CD14-positive monocyte (primary cell): Measurements from ENCODE around the gene FGF6. TPM values are rescaled to one million over a fixed set of nuclear protein-coding genes. Genes with fewer than 3 reads are reported as not detected.

Experiments
- DNase-seq, 3 donors: peaks; one replicate each; pipeline ENCODE4 v3.0.0-alpha.2; 2011 to 2022
- H2AFZ ChIP-seq: 2 replicates; pipeline ENCODE4 v1.6.0; 2012; ENCODE audit warnings: mild to moderate bottlenecking, low read depth, low read length, inconsistent platforms; ENCODE audit not compliant: insufficient read depth, poor library complexity, severe bottlenecking
- H3K27ac ChIP-seq, 2 donors: 1 replicate in 1 of 2; 2 replicates in 1 of 2; pipeline ENCODE4 v1.5.1; 2012 to 2013; ENCODE audit warnings: low read length in 2 of 2, control low read depth in 1 of 2, inconsistent platforms in 1 of 2, low read depth in 1 of 2, mild to moderate bottlenecking in 1 of 2
- H3K27me3 ChIP-seq, 2 donors: one replicate each; pipeline versions ENCODE4 v1.6.0 to v1.6.1; 2011 to 2013; ENCODE audit warnings: low read length in 2 of 2; ENCODE audit not compliant: control insufficient read depth in 2 of 2, insufficient read depth in 2 of 2
- H3K36me3 ChIP-seq, 2 donors: replicated peaks in 1 of 2; 1 replicate in 1 of 2; 2 replicates in 1 of 2; pipeline versions ENCODE4 v1.5.1 to v1.6.1; 2012 to 2013; ENCODE audit warnings: low read length in 2 of 2, control low read depth in 1 of 2, inconsistent platforms in 1 of 2, mild to moderate bottlenecking in 1 of 2; ENCODE audit not compliant: insufficient read depth in 2 of 2, control insufficient read depth in 1 of 2
- H3K4me1 ChIP-seq, 2 donors: 1 replicate in 1 of 2; 2 replicates in 1 of 2; pipeline versions ENCODE4 v1.5.1 to v1.6.1; 2012 to 2013; ENCODE audit warnings: low read length in 2 of 2, control low read depth in 1 of 2, inconsistent platforms in 1 of 2, mild to moderate bottlenecking in 1 of 2, moderate library complexity in 1 of 2; ENCODE audit not compliant: insufficient read depth in 2 of 2, control insufficient read depth in 1 of 2
- H3K4me2 ChIP-seq: replicated peaks from 2 replicates; pipeline ENCODE3; 2012; ENCODE audit warnings: low read length, moderate library complexity, mild to moderate bottlenecking; ENCODE audit not compliant: poor library complexity, severe bottlenecking; ENCODE audit errors: extremely low read depth
- H3K4me3 ChIP-seq, 3 experiments: fragments of 200-600 bp in 1 of 3; sonication (generic) in 1 of 3; replicated peaks in 1 of 3; 1 replicate in 2 of 3; 2 replicates in 1 of 3; pipeline ENCODE4 v1.5.1; 2011 to 2013; ENCODE audit warnings: low read length in 3 of 3, mild to moderate bottlenecking in 3 of 3, control low read depth in 2 of 3, low read depth in 2 of 3, inconsistent platforms in 1 of 3, moderate library complexity in 1 of 3
- H3K79me2 ChIP-seq: 2 replicates; pipeline ENCODE4 v1.6.0; 2012; ENCODE audit warnings: mild to moderate bottlenecking, control low read depth, inconsistent platforms, low read length, moderate library complexity; ENCODE audit not compliant: insufficient read depth
- H3K9ac ChIP-seq: 2 replicates; pipeline ENCODE4 v1.6.0; 2017; ENCODE audit warnings: low read length, mild to moderate bottlenecking; ENCODE audit not compliant: insufficient read depth, poor library complexity, severe bottlenecking
- H3K9me3 ChIP-seq, 2 donors: replicated peaks in 1 of 2; 1 replicate in 1 of 2; 2 replicates in 1 of 2; pipeline versions ENCODE4 v1.5.1 to v1.6.1; 2012 to 2013; ENCODE audit warnings: low read length in 2 of 2, control low read depth in 1 of 2; ENCODE audit not compliant: control insufficient read depth in 1 of 2, insufficient read depth in 1 of 2
- H4K20me1 ChIP-seq: 2 replicates; pipeline ENCODE4 v1.6.0; 2012; ENCODE audit warnings: mild to moderate bottlenecking, low read length, control low read depth, moderate library complexity; ENCODE audit not compliant: insufficient read depth
- H3K27ac Mint-ChIP-seq, 7 donors: one replicate each; pipeline ENCODE4 v1.8.0; 2020; ENCODE audit warnings: mild to moderate bottlenecking in 7 of 7, mixed read lengths in 7 of 7, moderate library complexity in 6 of 7, inconsistent platforms in 2 of 7
- H3K27me3 Mint-ChIP-seq, 3 donors: one replicate each; pipeline ENCODE4 v1.8.0; 2021 to 2022; ENCODE audit warnings: low read depth in 3 of 3, mild to moderate bottlenecking in 3 of 3, mixed read lengths in 3 of 3, moderate library complexity in 3 of 3, inconsistent platforms in 1 of 3
- H3K36me3 Mint-ChIP-seq, 2 donors: one replicate each; pipeline ENCODE4 v1.8.0; 2020; ENCODE audit warnings: mixed read lengths in 2 of 2, inconsistent platforms in 1 of 2, mild to moderate bottlenecking in 1 of 2
- H3K4me1 Mint-ChIP-seq: one replicate; pipeline ENCODE4 v1.8.0; 2020; ENCODE audit warnings: mild to moderate bottlenecking, mixed read lengths
- H3K4me3 Mint-ChIP-seq, 2 donors: one replicate each; pipeline ENCODE4 v1.8.0; 2020; ENCODE audit warnings: mild to moderate bottlenecking in 2 of 2, mixed read lengths in 2 of 2, moderate library complexity in 1 of 2
- H3K9me3 Mint-ChIP-seq, 7 donors: one replicate each; pipeline ENCODE4 v1.8.0; 2020 to 2022; ENCODE audit warnings: mixed read lengths in 7 of 7, mild to moderate bottlenecking in 6 of 7, moderate library complexity in 6 of 7, inconsistent platforms in 2 of 7
- WGBS: methylation state at CpG from one replicate; pipeline ENCODE4 v1.1.5; 2013; ENCODE audit warnings: missing lambda C conversion rate; ENCODE audit not compliant: insufficient coverage; 5-methylcytosine and 5-hydroxymethylcytosine counted together
- intact Hi-C, 2 donors: fragments of 100-400 bp; cut with micrococcal nuclease; formaldehyde crosslinking; loops; one replicate each; pipeline versions ENCODE4 v1.15.0 to v1.15.1; 2023
- polyA plus RNA-seq, 3 donors: library from polyadenylated mRNA; depleted of rRNA in 1 of 3; unstranded in 2 of 3; stranded (reverse) in 1 of 3; fragments of 300-500 nt in 2 of 3; fragments of >200 nt in 1 of 3; fragmentation: Illumina TruSeq in 2 of 3; gene quantifications; 1 replicate in 2 of 3; 2 replicates in 1 of 3; pipeline ENCODE4 v1.2.3, GENCODE V29; 2012 to 2021
- TF ChIP-seq, protein P1 (sequence below): fragments of 200-600 bp; IDR thresholded peaks from one replicate; pipeline ENCODE4 v1.8.0; 2022; ENCODE audit warnings: antibody characterized with exemption, mild to moderate bottlenecking

The FGF6 gene
- polyA plus RNA-seq, 3 donors: not detected

DNA sequence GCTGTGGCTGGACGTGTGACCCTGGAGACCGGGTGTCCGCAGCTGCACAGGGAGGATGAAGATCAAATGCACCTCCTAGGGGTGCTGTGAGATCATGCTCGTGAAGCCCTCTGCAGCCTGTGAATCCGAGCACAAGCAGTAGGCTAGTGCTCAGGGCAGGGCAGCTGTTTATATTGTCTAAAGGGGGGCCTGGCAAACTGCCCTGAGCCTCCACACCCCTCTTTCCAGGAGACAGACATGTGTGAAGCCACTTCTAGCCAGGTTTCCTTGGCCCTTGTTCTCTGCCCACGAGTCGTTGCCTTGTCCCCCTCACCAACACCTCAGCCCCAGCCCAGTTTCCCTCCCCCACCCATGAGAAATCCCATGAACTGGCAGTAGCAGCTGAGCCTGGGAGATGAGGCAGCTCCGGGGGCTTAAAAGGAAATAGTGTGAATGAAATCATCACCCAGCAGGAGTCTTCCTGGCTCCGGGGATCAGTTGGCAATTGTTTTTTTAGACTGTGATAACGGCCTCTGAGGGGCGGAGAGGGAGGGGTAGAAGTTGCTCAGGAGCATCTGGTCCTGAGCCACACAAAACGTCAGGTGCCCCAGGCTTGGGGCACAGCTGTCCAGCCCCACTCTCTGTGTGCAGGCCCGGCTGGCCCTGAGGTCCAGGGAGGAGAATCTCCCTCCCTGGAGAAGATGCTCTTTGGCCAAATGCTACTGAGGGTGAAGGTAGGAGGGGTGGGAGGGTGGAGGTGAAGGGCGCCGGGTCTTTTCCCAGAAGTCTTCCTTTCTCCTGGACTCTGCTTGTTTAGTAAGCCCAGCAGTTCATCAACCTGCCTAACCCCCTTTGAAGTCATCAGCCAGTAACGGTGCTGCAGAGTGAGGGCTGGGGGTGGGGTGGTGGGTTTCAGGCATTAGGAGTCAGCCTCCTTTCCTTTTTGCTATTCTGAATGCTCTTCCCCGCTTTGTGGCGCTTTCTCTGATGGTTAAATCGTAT, 4.0 kb downstream of the FGF6 start:
- Mint-ChIP-seq H3K9me3 (no peaks in the 10 kb centered on the region), H3K27me3 (peaks cover 2 to 19% (median 12%) of the 10 kb centered on the region in 3 donors), H3K4me3 (no peak overlapping the region), H3K27ac (no peak overlapping the region), H3K36me3 (peaks cover 0 to 2% of the 10 kb centered on the region in 2 donors), H3K4me1 (peaks cover 38% of the 10 kb centered on the region)
- no peaks in the 10 kb centered on the region for H3K9me3 ChIP-seq
- no peaks in the 10 kb centered on the region for H3K27me3 ChIP-seq
- peaks cover 27 to 38% of the 10 kb centered on the region in 2 donors for H3K4me1 ChIP-seq
- H2AFZ ChIP-seq: no peak overlapping the region
- H3K36me3 ChIP-seq: no peaks in the 10 kb centered on the region
- H3K9ac ChIP-seq: no peak overlapping the region
- H3K4me3 ChIP-seq: no peak overlapping the region
- TF ChIP-seq, protein P1, sequence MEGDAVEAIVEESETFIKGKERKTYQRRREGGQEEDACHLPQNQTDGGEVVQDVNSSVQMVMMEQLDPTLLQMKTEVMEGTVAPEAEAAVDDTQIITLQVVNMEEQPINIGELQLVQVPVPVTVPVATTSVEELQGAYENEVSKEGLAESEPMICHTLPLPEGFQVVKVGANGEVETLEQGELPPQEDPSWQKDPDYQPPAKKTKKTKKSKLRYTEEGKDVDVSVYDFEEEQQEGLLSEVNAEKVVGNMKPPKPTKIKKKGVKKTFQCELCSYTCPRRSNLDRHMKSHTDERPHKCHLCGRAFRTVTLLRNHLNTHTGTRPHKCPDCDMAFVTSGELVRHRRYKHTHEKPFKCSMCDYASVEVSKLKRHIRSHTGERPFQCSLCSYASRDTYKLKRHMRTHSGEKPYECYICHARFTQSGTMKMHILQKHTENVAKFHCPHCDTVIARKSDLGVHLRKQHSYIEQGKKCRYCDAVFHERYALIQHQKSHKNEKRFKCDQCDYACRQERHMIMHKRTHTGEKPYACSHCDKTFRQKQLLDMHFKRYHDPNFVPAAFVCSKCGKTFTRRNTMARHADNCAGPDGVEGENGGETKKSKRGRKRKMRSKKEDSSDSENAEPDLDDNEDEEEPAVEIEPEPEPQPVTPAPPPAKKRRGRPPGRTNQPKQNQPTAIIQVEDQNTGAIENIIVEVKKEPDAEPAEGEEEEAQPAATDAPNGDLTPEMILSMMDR: no peak
- DNase-seq: no peak
- no peaks in the 10 kb centered on the region for H4K20me1 ChIP-seq
- H3K4me2 ChIP-seq: no peak overlapping the region
- no peak overlapping the region for H3K27ac ChIP-seq
- WGBS: 98% methylated on average over 3 of the region's 19 CpGs
- no peaks in the 10 kb centered on the region for H3K79me2 ChIP-seq
- intact Hi-C loops: no loop called here

DNA sequence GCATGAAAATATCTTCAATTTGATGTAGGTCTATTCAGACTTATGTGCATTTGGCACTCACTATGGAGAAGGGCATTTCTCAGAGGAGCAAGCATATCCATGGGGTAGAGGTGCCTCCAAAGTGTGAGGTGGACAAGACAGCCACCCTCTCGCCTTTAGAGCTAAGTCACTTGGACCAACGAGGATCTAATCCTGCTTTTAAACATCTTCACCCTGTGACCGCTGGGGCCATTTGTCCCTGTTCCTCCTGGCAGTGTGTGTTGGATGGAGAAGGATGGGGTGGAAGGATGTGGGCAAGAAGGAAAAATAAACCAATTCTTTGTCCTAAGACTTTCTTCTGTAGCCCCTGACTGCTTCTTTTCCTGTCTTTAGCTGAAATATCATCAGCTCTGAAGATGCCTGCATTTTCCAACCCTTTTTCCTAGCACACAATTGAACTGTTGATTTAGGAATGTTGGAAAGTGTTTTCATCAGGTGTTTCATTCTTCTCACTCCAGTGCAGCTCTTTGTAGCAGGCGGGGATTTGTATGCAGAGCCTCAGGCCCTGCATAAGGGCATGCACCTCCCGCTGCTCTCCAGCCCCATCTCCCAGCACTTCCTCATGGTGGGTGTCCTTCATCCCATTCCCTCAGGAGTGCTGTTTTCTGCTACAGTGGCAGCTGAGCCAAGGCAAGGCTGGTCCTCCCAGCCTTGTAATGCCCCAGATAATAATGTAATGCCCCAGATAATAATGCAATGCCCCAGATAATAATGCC, 5.3 kb downstream of the FGF6 start:
- H3K9me3 Mint-ChIP-seq: peaks cover 0 to 7% (median 4%) of the 10 kb centered on the region in 7 donors
- intact Hi-C loops: no loop called here
- H3K27ac Mint-ChIP-seq: no peak overlapping the region
- H3K4me3 Mint-ChIP-seq: no peak overlapping the region
- H3K36me3 ChIP-seq: no peaks in the 10 kb centered on the region
- H3K9ac ChIP-seq: no peak overlapping the region
- peaks cover under 1 to 21% (median 9%) of the 10 kb centered on the region in 3 donors for H3K27me3 Mint-ChIP-seq
- no peaks in the 10 kb centered on the region for H3K79me2 ChIP-seq
- H3K4me3 ChIP-seq: no peak overlapping the region
- DNase-seq: no peak
- H3K4me2 ChIP-seq: no peak overlapping the region
- no peaks in the 10 kb centered on the region for H4K20me1 ChIP-seq
- 100% methylated on average over 2 of the region's 5 CpGs for WGBS
- no peak overlapping the region for H3K27ac ChIP-seq
- peaks cover 2 to 5% of the 10 kb centered on the region in 2 donors for H3K36me3 Mint-ChIP-seq
- no peaks in the 10 kb centered on the region for H3K27me3 ChIP-seq
- peaks cover 45% of the 10 kb centered on the region for H3K4me1 Mint-ChIP-seq
- peaks cover 33 to 47% of the 10 kb centered on the region in 2 donors for H3K4me1 ChIP-seq
- H3K9me3 ChIP-seq: peaks cover 0 to 5% of the 10 kb centered on the region in 2 donors
- no peak overlapping the region for H2AFZ ChIP-seq
- TF ChIP-seq, protein P1: no peak
